Measurements from ENCODE around the gene TRIM47. TPM values are rescaled to one million over a fixed set of nuclear protein-coding genes. Genes with fewer than 3 reads are reported as not detected.

Gene TRIM47
- total RNA-seq, 4 donors from 2014 or later, result 67.8 to 147 (median 81.9) TPM

- intact Hi-C loops (cut with DNase I), result loop anchor here (2.0 to 5.0 kb wide), 2 partner anchors 72 to 102 kb away; partner anchors contain the start of genes ACOX1 and TEN1
- no peaks in the 10 kb centered on the region for H3K9me3 ChIP-seq
- H3K4me3 ChIP-seq, result peak within 1 kb of the TSS; percentile 74 to 96 (median 88)
- H3K27me3 ChIP-seq, result no peaks in the 10 kb centered on the region
- peaks cover 16 to 42% (median 32%) of the 10 kb centered on the region in 4 donors for H3K36me3 ChIP-seq
- H3K4me1 ChIP-seq, result peaks cover 12 to 28% (median 24%) of the 10 kb centered on the region in 4 donors
- TF ChIP-seq CTCF (IDR thresholded peaks at IDR 0.05) (peak; percentile 98 to 99 (median 99)), EP300 (IDR thresholded peaks at IDR 0.05) (no peak), POLR2AphosphoS5 (IDR thresholded peaks at IDR 0.05) (peak; percentile 85 to 92), POLR2A (IDR thresholded peaks at IDR 0.05; ENCODE audit: low read depth) (peak; percentile 58)
- DNase-seq (ENCODE audit: extremely low spot score), result peak; percentile 97
- WGBS, result 4% methylated on average over 34 of the region's 69 CpGs
- peak within 1 kb of the TSS; percentile 90 to 93 (median 92) for H3K27ac ChIP-seq (replicated peaks in 1 of 4)
Observed at GRCh38 chr17:75904749-75905521, 26.6 kb upstream of the TRIM47 start, which contains the start of gene MRPL38. TSS of gene MRPL38 (minus strand) at chr17:75904884. CDS start at chr17:75904875, 9 bp downstream.

- Histone ChIP-seq H3K27ac (replicated peaks in 1 of 4) (no peak overlapping the region), H3K27me3 (no peaks in the 10 kb centered on the region), H3K4me3 (no peak overlapping the region), H3K9me3 (no peaks in the 10 kb centered on the region), H3K36me3 (peaks cover 33 to 57% (median 56%) of the 10 kb centered on the region in 4 donors), H3K4me1 (peaks cover 12 to 35% (median 29%) of the 10 kb centered on the region in 4 donors)
- WGBS, result 88% methylated on average over 6 of the region's 6 CpGs
- intact Hi-C loops (cut with DNase I), result no loop called here
- DNase-seq (ENCODE audit: extremely low spot score), result no peak
- TF ChIP-seq POLR2A (IDR thresholded peaks at IDR 0.05; ENCODE audit: low read depth), result no peak
- no peak for TF ChIP-seq POLR2AphosphoS5 (IDR thresholded peaks at IDR 0.05)
Observed at GRCh38 chr17:75902406-75902805, 24.0 kb upstream of the TRIM47 start.

GRCh38 chr17:75901727-75902126, 23.3 kb upstream of the TRIM47 start:
- 74% methylated on average over 4 of the region's 18 CpGs for WGBS
- Histone ChIP-seq H3K27ac (replicated peaks in 1 of 4) (no peak overlapping the region), H3K4me3 (no peak overlapping the region), H3K27me3 (no peaks in the 10 kb centered on the region), H3K4me1 (peaks cover 17 to 41% (median 36%) of the 10 kb centered on the region in 4 donors), H3K36me3 (peaks cover 33 to 57% (median 56%) of the 10 kb centered on the region in 4 donors), H3K9me3 (no peaks in the 10 kb centered on the region)
- DNase-seq (ENCODE audit: extremely low spot score), result no peak
- no peak for TF ChIP-seq CTCF (IDR thresholded peaks at IDR 0.05)
- no peak for TF ChIP-seq EP300 (IDR thresholded peaks at IDR 0.05)
- TF ChIP-seq POLR2AphosphoS5 (IDR thresholded peaks at IDR 0.05), result no peak
- no peak for TF ChIP-seq POLR2A (IDR thresholded peaks at IDR 0.05; ENCODE audit: low read depth)
- intact Hi-C loops (cut with DNase I), result no loop called here

GRCh38 chr17:75900691-75901533, 22.5 kb upstream of the TRIM47 start:
- TF ChIP-seq POLR2AphosphoS5 (IDR thresholded peaks at IDR 0.05) (no peak), EP300 (IDR thresholded peaks at IDR 0.05) (no peak), CTCF (IDR thresholded peaks at IDR 0.05) (no peak)
- Histone ChIP-seq H3K4me1 (peaks cover 18 to 42% (median 37%) of the 10 kb centered on the region in 4 donors), H3K27me3 (no peaks in the 10 kb centered on the region), H3K27ac (replicated peaks in 1 of 4) (no peak overlapping the region), H3K36me3 (peaks cover 33 to 57% (median 56%) of the 10 kb centered on the region in 4 donors), H3K4me3 (no peak overlapping the region), H3K9me3 (no peaks in the 10 kb centered on the region)
- WGBS, result 81% methylated on average over 9 of the region's 13 CpGs
- no peak for DNase-seq (ENCODE audit: extremely low spot score)
- intact Hi-C loops (cut with DNase I), result no loop called here

Measured in esophagus muscularis mucosa (tissue), 4 donors.